BLaER1 treated with 17β-estradiol and CSF1 and Interleukin-3, amounts not matched to agents 10 nM and 100 nM (cell line): ENCODE results near the gene ZNF594.
"Not testable (repeated sequence)": the region's sequence is repeated elsewhere in the genome, so short reads cannot be mapped to it uniquely, and the experiment has no call there.

Experiments
- H3K27ac ChIP-seq, 11 experiments: shearing (Covaris generic); formaldehyde crosslinking; 2 replicates each; pipeline ENCODE4 v1.8.1; 2022
- H3K27me3 ChIP-seq, 11 experiments: shearing (Covaris generic); formaldehyde crosslinking; 2 replicates each; pipeline ENCODE4 v1.8.1; 2022
- H3K36me3 ChIP-seq, 11 experiments: shearing (Covaris generic); formaldehyde crosslinking; 2 replicates each; pipeline ENCODE4 v1.8.1; 2022
- H3K4me1 ChIP-seq, 10 experiments: shearing (Covaris generic); formaldehyde crosslinking; 2 replicates each; pipeline ENCODE4 v1.8.1; 2022
- H3K4me2 ChIP-seq, 11 experiments: shearing (Covaris generic); formaldehyde crosslinking; 2 replicates each; pipeline ENCODE4 v1.8.1; 2022
- H3K4me3 ChIP-seq, 10 experiments: shearing (Covaris generic); formaldehyde crosslinking; 2 replicates each; pipeline ENCODE4 v1.8.1; 2022
- H3K9ac ChIP-seq, 11 experiments: shearing (Covaris generic); formaldehyde crosslinking; 2 replicates each; pipeline ENCODE4 v1.8.1; 2022
- H3K9me3 ChIP-seq, 11 experiments: shearing (Covaris generic); formaldehyde crosslinking; replicated peaks in 1 of 11; 2 replicates each; pipeline ENCODE4 v1.8.1; 2022
- H4K20me1 ChIP-seq, 11 experiments: shearing (Covaris generic); formaldehyde crosslinking; 2 replicates each; pipeline ENCODE4 v1.8.1; 2022
- Cebpa-rat ChIP-seq, 11 experiments: shearing (Covaris generic); IDR thresholded peaks; 2 replicates each; pipeline ENCODE4 v1.8.1; 2022

The ZNF594 gene

GRCh38 chr17:5226940-5227878, 35.5 kb upstream of the ZNF594 start:
- TF ChIP-seq Cebpa-rat (IDR thresholded peaks at IDR 0.05): no peak
- peak overlapping the region in 3 of 11 experiments; percentile 6 to 32 (median 31); a peak in 1 of 22 replicates for H3K9ac ChIP-seq
- H3K4me2 ChIP-seq: peak overlapping the region; percentile 14 to 93 (median 70); a peak in 20 of 22 replicates
- peaks cover 0 to 18% (median 0%) of the 10 kb centered on the region in 11 experiments; a peak in 6 of 22 replicates for H3K36me3 ChIP-seq
- peak overlapping the region in 6 of 11 experiments; percentile 15 to 57 (median 50); a peak in 11 of 22 replicates for H3K27ac ChIP-seq
- H3K9me3 ChIP-seq: peaks cover 0 to 3% (median 0%) of the 10 kb centered on the region in 11 experiments; a peak in 1 of 22 replicates
- H3K4me1 ChIP-seq: peaks cover 10 to 79% (median 47%) of the 10 kb centered on the region in 10 experiments; a peak in 19 of 20 replicates
- H3K4me3 ChIP-seq: no peak overlapping the region; a peak in 1 of 20 replicates
- H3K27me3 ChIP-seq: no peaks in the 10 kb centered on the region
- no peaks in the 10 kb centered on the region for H4K20me1 ChIP-seq

- no peaks in the 10 kb centered on the region; a peak in 1 of 22 replicates for H3K9me3 ChIP-seq
- H4K20me1 ChIP-seq: no peaks in the 10 kb centered on the region
- H3K27me3 ChIP-seq: no peaks in the 10 kb centered on the region
- peak overlapping the region; percentile 14 to 93 (median 70); a peak in 21 of 22 replicates for H3K4me2 ChIP-seq
- H3K4me1 ChIP-seq: peaks cover 10 to 68% (median 43%) of the 10 kb centered on the region in 10 experiments; a peak in 19 of 20 replicates
- no peak for TF ChIP-seq Cebpa-rat (IDR thresholded peaks at IDR 0.05)
- H3K9ac ChIP-seq: peak overlapping the region in 3 of 11 experiments; percentile 15 to 32 (median 31); a peak in 2 of 22 replicates
- peaks cover 0 to 20% (median 0%) of the 10 kb centered on the region in 11 experiments; a peak in 6 of 22 replicates for H3K36me3 ChIP-seq
- no peak overlapping the region for H3K4me3 ChIP-seq
- peak overlapping the region in 7 of 11 experiments; percentile 6 to 57 (median 46); a peak in 9 of 22 replicates for H3K27ac ChIP-seq
Observed at GRCh38 chr17:5225668-5226457, 34.2 kb upstream of the ZNF594 start.

GRCh38 chr17:5221912-5222311, 30.2 kb upstream of the ZNF594 start:
- not testable (repeated sequence) for H3K4me2 ChIP-seq, H3K4me3 ChIP-seq, H4K20me1 ChIP-seq, H3K27ac ChIP-seq, H3K9me3 ChIP-seq, H3K9ac ChIP-seq, H3K27me3 ChIP-seq
- Histone ChIP-seq H3K4me1 (peaks cover 9 to 29% (median 20%) of the 10 kb centered on the region in 10 experiments; a peak in 19 of 20 replicates), H3K36me3 (peaks cover 0 to 44% (median 0%) of the 10 kb centered on the region in 11 experiments; a peak in 8 of 22 replicates)

GRCh38 chr17:5220074-5220473, 28.4 kb upstream of the ZNF594 start:
- H3K4me2 ChIP-seq: no peak overlapping the region
- no peak for TF ChIP-seq Cebpa-rat (IDR thresholded peaks at IDR 0.05)
- no peak overlapping the region for H3K27ac ChIP-seq
- no peaks in the 10 kb centered on the region for H3K27me3 ChIP-seq
- H3K9ac ChIP-seq: no peak overlapping the region
- no peaks in the 10 kb centered on the region for H3K9me3 ChIP-seq
- peaks cover 0 to 11% (median 3%) of the 10 kb centered on the region in 10 experiments; a peak in 10 of 20 replicates for H3K4me1 ChIP-seq
- peaks cover 0 to 60% (median 9%) of the 10 kb centered on the region in 11 experiments; a peak in 11 of 22 replicates for H3K36me3 ChIP-seq
- no peaks in the 10 kb centered on the region for H4K20me1 ChIP-seq
- no peak overlapping the region for H3K4me3 ChIP-seq

DNA sequence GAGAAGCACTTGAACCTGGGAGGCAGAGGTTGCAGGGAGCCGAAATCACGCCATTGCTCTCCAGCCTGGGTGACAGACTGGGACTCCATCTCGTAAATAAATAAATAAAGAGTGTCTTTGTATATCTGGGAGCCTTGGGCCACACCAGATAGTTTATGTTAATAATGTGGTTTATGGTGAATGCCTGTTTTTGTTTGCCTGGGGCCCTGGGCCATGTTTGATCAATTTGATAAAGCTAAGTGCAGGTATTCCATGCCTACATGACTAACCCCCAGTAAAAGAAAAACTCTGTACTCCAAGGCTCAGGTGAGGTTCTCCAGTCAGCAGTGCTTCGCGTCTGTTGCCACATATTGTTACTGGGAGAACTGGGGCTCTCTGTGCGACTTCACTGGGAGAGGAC, 27.9 kb upstream of the ZNF594 start:
- Histone ChIP-seq H3K9me3 (no peaks in the 10 kb centered on the region), H3K36me3 (peaks cover 0 to 65% (median 11%) of the 10 kb centered on the region in 11 experiments; a peak in 11 of 22 replicates), H3K9ac (no peak overlapping the region), H3K27me3 (no peaks in the 10 kb centered on the region), H3K4me1 (peaks cover 0 to 8% (median under 1%) of the 10 kb centered on the region in 10 experiments; a peak in 4 of 20 replicates), H3K4me2 (no peak overlapping the region), H3K4me3 (no peak overlapping the region), H4K20me1 (no peaks in the 10 kb centered on the region), H3K27ac (no peak overlapping the region)
- no peak for TF ChIP-seq Cebpa-rat (IDR thresholded peaks at IDR 0.05)

DNA sequence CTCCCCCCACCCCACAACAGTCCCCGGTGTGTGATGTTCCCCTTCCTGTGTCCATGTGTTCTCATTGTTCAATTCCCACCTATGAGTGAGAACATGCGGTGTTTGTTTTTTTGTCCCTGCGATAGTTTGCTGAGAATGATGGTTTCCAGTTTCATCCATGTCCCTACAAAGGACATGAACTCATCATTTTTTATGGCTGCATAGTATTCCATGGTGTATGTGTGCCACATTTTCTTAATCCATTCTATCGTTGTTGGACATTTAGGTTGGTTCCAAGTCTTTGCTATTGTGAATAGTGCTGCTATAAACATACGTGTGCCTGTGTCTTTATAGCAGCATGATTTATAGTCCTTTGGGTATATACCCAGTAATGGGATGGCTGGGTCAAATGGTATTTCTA, 25.9 kb upstream of the ZNF594 start:
- not testable (repeated sequence) for H3K27me3 ChIP-seq, H3K4me3 ChIP-seq, H4K20me1 ChIP-seq, H3K27ac ChIP-seq, H3K9ac ChIP-seq, H3K9me3 ChIP-seq, H3K4me2 ChIP-seq
- Histone ChIP-seq H3K4me1 (peaks cover 11 to 23% (median 15%) of the 10 kb centered on the region in 10 experiments), H3K36me3 (peaks cover 0 to 66% (median 12%) of the 10 kb centered on the region in 11 experiments; a peak in 11 of 22 replicates)

DNA sequence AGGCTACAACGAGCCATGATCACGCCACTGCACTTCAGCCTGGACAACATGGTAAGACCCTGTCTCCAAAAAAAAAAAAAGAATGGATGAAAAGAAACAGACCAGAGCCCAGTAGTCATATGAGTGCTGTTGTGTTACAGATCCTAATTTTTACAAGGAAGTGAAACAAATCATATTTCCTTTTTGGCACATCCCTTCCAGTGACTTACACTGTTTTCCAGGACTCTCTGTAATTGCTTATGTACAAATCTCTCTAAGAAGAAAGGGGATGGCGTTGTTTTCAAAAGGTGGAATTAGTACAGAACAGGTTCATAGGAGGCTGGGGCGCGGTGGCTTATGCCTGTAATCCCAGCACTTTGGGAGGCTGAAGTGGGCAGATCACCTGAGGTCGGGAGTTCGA, 19.8 kb upstream of the ZNF594 start:
- Histone ChIP-seq H3K27me3 (no peaks in the 10 kb centered on the region), H3K4me1 (peaks cover 46 to 54% (median 49%) of the 10 kb centered on the region in 10 experiments), H3K4me3 (peak overlapping the region in 7 of 10 experiments; percentile 9 to 40 (median 31); a peak in 9 of 20 replicates), H3K27ac (peak overlapping the region; percentile 64 to 84 (median 76)), H3K9ac (peak overlapping the region; percentile 40 to 74 (median 62); a peak in 21 of 22 replicates), H3K9me3 (no peaks in the 10 kb centered on the region; a peak in 1 of 22 replicates), H4K20me1 (no peaks in the 10 kb centered on the region), H3K36me3 (peaks cover 0 to 32% (median 10%) of the 10 kb centered on the region in 11 experiments; a peak in 8 of 22 replicates), H3K4me2 (peak overlapping the region; percentile 72 to 96 (median 87))
- no peak for TF ChIP-seq Cebpa-rat (IDR thresholded peaks at IDR 0.05)

GRCh38 chr17:5210614-5211252, 19.1 kb upstream of the ZNF594 start:
- no peaks in the 10 kb centered on the region for H4K20me1 ChIP-seq
- peak overlapping the region in 9 of 10 experiments; percentile 4 to 40 (median 21); a peak in 10 of 20 replicates for H3K4me3 ChIP-seq
- peaks cover 0 to 6% (median 0%) of the 10 kb centered on the region in 11 experiments; a peak in 6 of 22 replicates for H3K9me3 ChIP-seq
- peak overlapping the region; percentile 64 to 84 (median 76) for H3K27ac ChIP-seq
- peaks cover 0 to 25% (median 8%) of the 10 kb centered on the region in 11 experiments; a peak in 8 of 22 replicates for H3K36me3 ChIP-seq
- peaks cover 46 to 54% (median 49%) of the 10 kb centered on the region in 10 experiments for H3K4me1 ChIP-seq
- no peaks in the 10 kb centered on the region for H3K27me3 ChIP-seq
- H3K9ac ChIP-seq: peak overlapping the region; percentile 40 to 74 (median 62)
- TF ChIP-seq Cebpa-rat (IDR thresholded peaks at IDR 0.05): 0 out of 22 replicates have a peak, but pooled peaks of 1 of the 11 experiments have one; percentile 46
- H3K4me2 ChIP-seq: peak overlapping the region; percentile 72 to 96 (median 87)
